Parathyroid adenoma (tissue), 2 donors: ENCODE data around the gene ZNF185.

ENCODE experiments used
- H2AFZ ChIP-seq: fragments of 300-600 bp; sonication (generic); one replicate; pipeline ENCODE4 v1.7.0; 2017; ENCODE audit warnings: antibody characterized with exemption, mild to moderate bottlenecking
- H3K27ac ChIP-seq: fragments of 300-600 bp; sonication (generic); one replicate; pipeline ENCODE4 v1.7.0; 2017
- H3K27me3 ChIP-seq: fragments of 300-600 bp; sonication (generic); one replicate; pipeline ENCODE4 v1.7.0; 2017; ENCODE audit warnings: low read length; ENCODE audit not compliant: control insufficient read depth, insufficient read depth
- H3K36me3 ChIP-seq: fragments of 300-600 bp; sonication (generic); one replicate; pipeline ENCODE4 v1.7.0; 2017; ENCODE audit warnings: low read length; ENCODE audit not compliant: control insufficient read depth, insufficient read depth
- H3K4me1 ChIP-seq: fragments of 300-600 bp; sonication (generic); one replicate; pipeline ENCODE4 v1.7.0; 2017; ENCODE audit warnings: control low read depth
- H3K4me2 ChIP-seq: fragments of 300-600 bp; sonication (generic); one replicate; pipeline ENCODE4 v1.7.0; 2017; ENCODE audit warnings: low read length
- H3K4me3 ChIP-seq: fragments of 300-600 bp; sonication (generic); one replicate; pipeline ENCODE4 v1.7.0; 2017; ENCODE audit warnings: low read depth, low read length
- H3K79me2 ChIP-seq: fragments of 300-600 bp; sonication (generic); one replicate; pipeline ENCODE4 v1.7.0; 2017; ENCODE audit warnings: control low read depth
- H3K9ac ChIP-seq: fragments of 300-600 bp; sonication (generic); one replicate; pipeline ENCODE4 v1.7.0; 2017; ENCODE audit warnings: mild to moderate bottlenecking
- H3K9me3 ChIP-seq: fragments of 300-600 bp; sonication (generic); one replicate; pipeline ENCODE4 v1.7.0; 2017; ENCODE audit warnings: low read length; ENCODE audit not compliant: control insufficient read depth
- TF ChIP-seq, protein P1 (sequence below): fragments of 300-600 bp; sonication (generic); IDR thresholded peaks from one replicate; pipeline ENCODE4 v1.7.0; 2017; ENCODE audit warnings: antibody characterized with exemption, mild to moderate bottlenecking
- donor health status: primary hyperparathyroidism.

ZNF185 gene

DNA sequence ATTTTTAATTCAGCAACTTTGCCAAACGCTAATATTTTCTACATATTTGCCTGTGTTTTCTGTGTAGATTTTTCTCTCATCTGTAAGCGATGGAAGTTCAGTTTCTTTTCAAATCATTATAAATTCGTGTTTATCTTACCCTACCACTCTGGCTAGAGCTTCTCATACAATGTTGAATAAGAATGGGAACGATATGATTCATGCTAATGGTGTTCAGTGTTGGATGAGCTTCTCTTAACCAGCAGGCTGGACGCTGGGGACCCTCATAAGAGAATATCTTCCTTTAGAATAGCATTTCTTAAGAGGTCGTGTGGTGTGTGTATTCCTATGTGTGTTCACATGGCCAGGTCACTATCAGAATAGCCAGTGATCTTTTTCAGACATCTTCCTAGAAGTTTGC lies 36.0 kb upstream of the ZNF185 start:
- Histone ChIP-seq H3K4me2 (no peak overlapping the region), H3K4me3 (no peak overlapping the region), H3K36me3 (no peaks in the 10 kb centered on the region), H3K27me3 (no peaks in the 10 kb centered on the region), H3K9me3 (no peaks in the 10 kb centered on the region), H3K27ac (no peak overlapping the region), H3K4me1 (no peaks in the 10 kb centered on the region), H3K79me2 (no peaks in the 10 kb centered on the region), H3K9ac (no peak overlapping the region), H2AFZ (no peak overlapping the region)
- TF ChIP-seq, protein P1, sequence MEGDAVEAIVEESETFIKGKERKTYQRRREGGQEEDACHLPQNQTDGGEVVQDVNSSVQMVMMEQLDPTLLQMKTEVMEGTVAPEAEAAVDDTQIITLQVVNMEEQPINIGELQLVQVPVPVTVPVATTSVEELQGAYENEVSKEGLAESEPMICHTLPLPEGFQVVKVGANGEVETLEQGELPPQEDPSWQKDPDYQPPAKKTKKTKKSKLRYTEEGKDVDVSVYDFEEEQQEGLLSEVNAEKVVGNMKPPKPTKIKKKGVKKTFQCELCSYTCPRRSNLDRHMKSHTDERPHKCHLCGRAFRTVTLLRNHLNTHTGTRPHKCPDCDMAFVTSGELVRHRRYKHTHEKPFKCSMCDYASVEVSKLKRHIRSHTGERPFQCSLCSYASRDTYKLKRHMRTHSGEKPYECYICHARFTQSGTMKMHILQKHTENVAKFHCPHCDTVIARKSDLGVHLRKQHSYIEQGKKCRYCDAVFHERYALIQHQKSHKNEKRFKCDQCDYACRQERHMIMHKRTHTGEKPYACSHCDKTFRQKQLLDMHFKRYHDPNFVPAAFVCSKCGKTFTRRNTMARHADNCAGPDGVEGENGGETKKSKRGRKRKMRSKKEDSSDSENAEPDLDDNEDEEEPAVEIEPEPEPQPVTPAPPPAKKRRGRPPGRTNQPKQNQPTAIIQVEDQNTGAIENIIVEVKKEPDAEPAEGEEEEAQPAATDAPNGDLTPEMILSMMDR, result no peak

DNA sequence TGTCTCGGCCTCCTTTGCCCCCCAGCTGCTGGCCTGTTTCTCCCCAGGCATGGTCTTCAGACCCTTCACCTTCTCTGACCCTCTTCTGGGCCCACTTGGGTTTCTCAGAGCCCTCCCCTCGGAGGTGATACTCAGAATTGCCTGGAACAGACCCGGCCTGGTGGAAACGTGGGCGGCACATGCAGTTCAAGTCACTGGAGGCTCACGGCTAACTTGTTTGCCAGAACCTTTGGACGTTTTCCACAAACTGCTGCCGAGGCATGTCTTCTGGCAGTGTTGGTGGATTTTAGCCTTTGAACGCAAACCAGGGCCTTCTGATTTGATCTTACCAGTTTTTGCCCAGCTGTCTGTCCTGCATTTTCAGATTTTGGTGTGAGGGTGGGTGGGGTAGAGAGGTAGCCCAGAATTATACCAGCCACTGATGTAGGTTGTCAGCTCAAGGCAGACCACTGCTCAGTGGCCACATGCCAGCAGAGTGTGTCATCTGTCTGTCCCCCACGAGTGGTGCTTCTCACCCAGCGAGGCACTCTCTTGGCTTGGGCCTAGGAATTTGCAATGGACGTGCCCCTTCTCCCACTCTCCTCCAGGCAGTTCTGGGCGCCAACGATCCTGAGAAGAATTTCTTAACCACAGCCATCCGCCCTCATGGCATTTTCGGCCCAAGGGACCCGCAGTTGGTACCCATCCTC lies 32.5 kb upstream of the ZNF185 start:
- no peaks in the 10 kb centered on the region for H3K79me2 ChIP-seq
- TF ChIP-seq, protein P1, result no peak
- H3K4me3 ChIP-seq, result no peak overlapping the region
- no peaks in the 10 kb centered on the region for H3K27me3 ChIP-seq
- H3K9ac ChIP-seq, result no peak overlapping the region
- H3K4me1 ChIP-seq, result no peaks in the 10 kb centered on the region
- no peak overlapping the region for H2AFZ ChIP-seq
- H3K9me3 ChIP-seq, result no peaks in the 10 kb centered on the region
- no peak overlapping the region for H3K4me2 ChIP-seq
- H3K36me3 ChIP-seq, result no peaks in the 10 kb centered on the region
- no peak overlapping the region for H3K27ac ChIP-seq

DNA sequence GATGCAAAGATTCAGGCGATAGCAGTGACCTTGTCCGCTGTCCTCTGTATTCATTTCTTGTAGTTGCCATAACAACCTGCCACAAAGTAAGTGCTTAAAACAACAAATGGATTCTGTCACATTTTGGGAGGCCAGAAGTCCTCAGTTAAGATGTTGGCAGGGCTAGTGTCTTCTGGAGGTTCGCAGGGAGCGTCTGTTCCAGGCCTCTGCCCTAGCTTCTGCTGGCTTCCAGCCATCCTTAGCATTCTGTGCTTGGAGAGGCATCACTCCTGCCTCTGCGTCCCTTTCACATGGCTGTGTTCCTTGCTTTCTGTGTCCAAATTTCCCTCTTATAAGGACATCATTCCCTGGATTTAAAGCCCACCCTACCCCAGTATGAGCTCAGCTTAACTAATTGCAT lies 31.5 kb upstream of the ZNF185 start:
- Histone ChIP-seq H3K4me2 (no peak overlapping the region), H3K9me3 (no peaks in the 10 kb centered on the region), H2AFZ (no peak overlapping the region), H3K27ac (no peak overlapping the region), H3K4me3 (no peak overlapping the region), H3K36me3 (no peaks in the 10 kb centered on the region), H3K79me2 (no peaks in the 10 kb centered on the region), H3K4me1 (no peaks in the 10 kb centered on the region), H3K9ac (no peak overlapping the region), H3K27me3 (no peaks in the 10 kb centered on the region)
- TF ChIP-seq, protein P1, result no peak

DNA sequence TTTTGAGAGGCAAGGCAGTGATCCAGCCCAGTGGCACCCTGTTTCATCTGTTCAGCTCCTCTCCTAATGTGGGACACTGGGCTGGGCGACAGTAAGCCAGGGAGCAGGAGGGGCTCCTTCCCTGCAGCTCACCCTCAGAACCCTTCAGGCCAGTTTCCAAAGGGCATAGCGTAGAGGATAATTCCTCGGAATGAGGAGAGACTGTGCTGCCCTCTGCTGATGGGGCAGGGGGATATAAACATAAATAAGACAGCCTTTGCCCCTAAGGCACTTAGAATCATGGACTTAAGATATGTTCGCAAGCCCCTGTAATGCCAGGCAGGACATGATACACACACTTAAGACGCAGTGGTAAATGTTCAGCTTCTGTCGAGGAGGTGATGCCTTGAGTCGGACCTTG lies 27.9 kb upstream of the ZNF185 start:
- Histone ChIP-seq H3K4me3 (no peak overlapping the region), H3K27me3 (no peaks in the 10 kb centered on the region), H2AFZ (no peak overlapping the region), H3K36me3 (no peaks in the 10 kb centered on the region), H3K4me2 (no peak overlapping the region), H3K79me2 (no peaks in the 10 kb centered on the region), H3K4me1 (no peaks in the 10 kb centered on the region), H3K9me3 (no peaks in the 10 kb centered on the region), H3K9ac (no peak overlapping the region), H3K27ac (no peak overlapping the region)
- TF ChIP-seq, protein P1, result no peak

DNA sequence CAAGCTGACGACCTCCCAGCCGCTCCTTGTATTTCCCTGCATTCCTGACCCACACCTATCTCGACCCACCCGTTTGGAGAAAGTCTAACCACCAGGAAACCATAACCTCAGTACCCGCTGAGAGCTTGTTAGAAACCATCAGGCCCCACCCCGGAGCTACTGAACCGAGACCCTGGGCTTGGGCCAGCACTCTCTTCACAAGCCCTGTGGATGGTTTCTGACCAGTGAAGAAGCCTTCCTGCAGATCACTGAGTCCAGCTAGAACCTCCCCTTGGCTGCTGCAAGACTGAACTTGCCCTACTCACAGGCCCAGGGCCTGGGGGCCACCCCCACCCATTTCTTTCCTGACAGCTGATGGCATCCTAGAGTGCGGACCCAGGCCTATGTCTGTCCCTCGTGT lies 26.6 kb upstream of the ZNF185 start:
- TF ChIP-seq, protein P1, result no peak
- Histone ChIP-seq H3K4me3 (no peak overlapping the region), H3K9me3 (no peaks in the 10 kb centered on the region), H3K27ac (no peak overlapping the region), H3K4me2 (no peak overlapping the region), H2AFZ (no peak overlapping the region), H3K79me2 (no peaks in the 10 kb centered on the region), H3K9ac (no peak overlapping the region), H3K36me3 (no peaks in the 10 kb centered on the region), H3K27me3 (no peaks in the 10 kb centered on the region), H3K4me1 (no peaks in the 10 kb centered on the region)
